GM18870 (cell line): ENCODE results near the gene TMEM200A.

ENCODE experiments used
- ATAC-seq: cut with Tn5 transposase; IDR thresholded peaks from one replicate; pipeline ENCODE4 v1.9.1; 2021; ENCODE audit warnings: moderate library complexity; ENCODE audit not compliant: unreplicated experiment

TMEM200A gene

DNA sequence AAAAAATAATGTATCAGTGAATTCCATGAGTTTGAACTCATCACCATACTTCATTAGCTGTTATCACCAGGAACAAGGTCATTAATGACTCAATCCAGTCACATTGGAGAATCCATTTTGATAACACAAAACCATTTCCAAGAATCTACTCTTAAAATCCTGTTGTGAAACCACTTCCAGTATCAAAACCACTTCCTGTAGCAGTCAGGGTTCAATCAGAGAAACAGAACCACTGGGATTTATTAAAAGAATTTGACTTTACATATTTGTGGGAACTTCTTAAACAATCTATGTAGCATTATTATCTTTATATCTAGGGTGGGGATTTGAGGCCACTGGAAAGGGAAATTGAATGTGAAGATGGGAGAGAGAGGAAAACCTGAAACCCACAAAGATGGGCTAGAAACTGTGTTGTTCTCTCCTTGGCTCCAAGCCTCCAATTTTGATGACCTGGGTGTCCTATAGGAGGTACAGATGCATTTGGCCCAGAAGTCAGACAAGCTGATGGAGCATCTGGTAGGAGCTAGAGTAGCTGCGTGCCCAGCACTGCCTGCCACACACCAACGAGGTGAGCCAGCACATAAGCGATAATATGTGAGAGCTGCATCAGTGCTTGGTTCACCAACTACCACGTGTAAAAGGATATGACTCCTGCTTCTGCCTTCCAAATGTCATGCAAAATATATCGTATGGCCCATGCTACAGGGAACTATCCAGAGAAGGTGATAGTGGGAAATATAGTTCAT, 117.0 kb downstream of the TMEM200A start:
- no peak for ATAC-seq

DNA sequence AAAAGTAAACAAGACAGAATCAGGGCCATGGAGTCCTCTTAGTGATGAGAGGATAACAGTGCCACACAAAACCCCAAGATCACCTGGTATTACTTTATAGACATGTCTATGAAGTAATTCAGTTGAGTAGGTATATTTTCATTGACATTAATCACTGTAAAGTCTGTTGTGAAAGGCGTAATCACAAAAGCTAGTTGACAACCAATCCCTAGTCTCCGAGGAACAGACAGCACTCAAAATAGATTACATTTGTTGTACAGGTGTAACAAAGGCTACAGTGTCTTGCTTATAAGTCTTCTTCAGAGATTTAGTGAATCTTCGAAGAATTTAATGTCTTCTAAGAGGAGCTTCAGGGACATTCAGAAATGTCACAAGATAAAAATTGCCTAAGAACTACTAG, 120.1 kb downstream of the TMEM200A start:
- no peak for ATAC-seq

DNA sequence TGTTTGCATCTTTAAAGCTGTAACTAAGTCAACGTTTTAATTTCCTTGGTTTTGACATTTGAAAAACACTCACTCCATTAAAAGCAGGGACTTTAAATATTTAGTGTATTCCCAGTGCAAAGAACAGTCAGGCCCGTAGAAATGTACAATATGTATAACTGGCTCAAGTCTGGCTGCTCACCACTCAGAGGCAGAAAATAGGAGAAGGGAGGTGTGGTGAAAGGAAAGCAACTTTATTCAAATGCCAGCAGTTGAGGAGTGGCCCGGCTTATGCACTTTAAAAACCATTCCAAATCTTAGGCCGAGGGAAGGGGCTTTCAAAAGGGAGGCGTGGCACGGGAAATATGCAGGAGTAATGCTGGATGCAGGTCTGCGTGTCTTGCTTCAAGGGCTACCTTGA, 120.6 kb downstream of the TMEM200A start:
- ATAC-seq, result no peak

DNA sequence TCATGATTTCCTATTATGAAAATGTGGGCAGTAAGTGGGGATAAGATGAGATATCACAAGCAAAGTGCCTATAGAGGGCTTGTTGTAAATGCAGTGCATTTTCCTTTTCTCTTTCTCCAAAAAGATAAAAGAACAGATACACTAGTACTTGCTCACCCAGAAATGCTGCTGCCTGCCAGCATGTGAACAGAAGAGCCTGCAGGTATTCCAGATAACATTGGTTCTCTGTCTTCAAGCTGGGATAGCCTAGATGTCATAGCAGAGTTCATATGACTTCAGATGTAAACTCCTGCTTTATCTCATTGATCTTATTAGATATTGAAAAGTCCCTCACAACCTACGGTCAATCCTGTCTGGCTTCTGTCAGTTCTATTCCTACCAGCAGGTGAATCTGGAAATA, 123.7 kb downstream of the TMEM200A start:
- ATAC-seq, result no peak
